HepG2 (cell line): ENCODE measurements around the gene ZNF28.
"Not testable (repeated sequence)": the region's sequence is repeated elsewhere in the genome, so short reads cannot be mapped to it uniquely, and the experiment has no call there.

Experiments
- CHD4 ChIP-seq: fragments of 200-600 bp; sonication (generic); IDR thresholded peaks from 2 replicates; pipeline ENCODE4 v1.7.0; 2017; ENCODE audit warnings: mild to moderate bottlenecking, low read length, borderline replicate concordance
- CREB1 ChIP-seq, 2 experiments: fragments of 450-650 bp in 1 of 2; IDR thresholded peaks; 2 replicates each; pipeline ENCODE4 v1.6.1; 2016 to 2017; ENCODE audit warnings: control low read depth in 1 of 2, mild to moderate bottlenecking in 1 of 2, missing compliant biosample characterization in 1 of 2, missing genetic modification characterization in 1 of 2
- ELK4 ChIP-seq: sonication (generic); formaldehyde crosslinking; IDR thresholded peaks from 2 replicates; pipeline ENCODE4 v1.9.0; 2021; ENCODE audit warnings: missing genetic modification reagents, borderline replicate concordance
- ETS1 ChIP-seq: sonication (generic); formaldehyde crosslinking; IDR thresholded peaks from 2 replicates; pipeline ENCODE4 v1.4.0; 2020; ENCODE audit warnings: missing genetic modification reagents
- EZH2 ChIP-seq: conservative IDR thresholded peaks from 2 replicates; pipeline ENCODE4 v1.6.1; 2012; ENCODE audit warnings: mild to moderate bottlenecking, low read depth, low read length, moderate library complexity
- FOSL1 ChIP-seq: sonication (generic); formaldehyde crosslinking; IDR thresholded peaks from 2 replicates; pipeline ENCODE4 v1.9.0; 2021; ENCODE audit warnings: missing genetic modification reagents, borderline replicate concordance
- MIER2 ChIP-seq: IDR thresholded peaks from 2 replicates; pipeline ENCODE4 v1.6.1; 2016; ENCODE audit warnings: missing biosample characterization, missing genetic modification reagents
- MYC ChIP-seq: sonication (generic); formaldehyde crosslinking; IDR thresholded peaks from 2 replicates; pipeline ENCODE4 v1.9.0; 2021; ENCODE audit warnings: missing genetic modification reagents, borderline replicate concordance
- RARA ChIP-seq: IDR thresholded peaks from 2 replicates; pipeline ENCODE4 v1.6.1; 2016; ENCODE audit warnings: missing genetic modification reagents, missing compliant biosample characterization
- RFX5 ChIP-seq: IDR thresholded peaks from 2 replicates; pipeline ENCODE4 v1.6.1; 2011; ENCODE audit warnings: low read depth, low read length, improper control_type of control experiment
- TFE3 ChIP-seq: IDR thresholded peaks from 2 replicates; pipeline ENCODE4 v1.6.1; 2016
- ZBTB4 ChIP-seq: sonication (generic); formaldehyde crosslinking; IDR thresholded peaks from 2 replicates; pipeline ENCODE4 v1.4.0; 2020; ENCODE audit warnings: missing genetic modification reagents, mild to moderate bottlenecking, borderline replicate concordance
- ZNF263 ChIP-seq: sonication (generic); formaldehyde crosslinking; IDR thresholded peaks from 2 replicates; pipeline ENCODE4 v1.4.0; 2020; ENCODE audit warnings: missing genetic modification reagents
- ZNF382 ChIP-seq: sonication (generic); formaldehyde crosslinking; IDR thresholded peaks from 2 replicates; pipeline ENCODE4 v1.5.0; 2020; ENCODE audit warnings: missing genetic modification reagents, mild to moderate bottlenecking, borderline replicate concordance

- not testable (repeated sequence) for TF ChIP-seq ELK4; RFX5; EZH2; RARA (CRISPR knock-in tag); ETS1 (CRISPR knock-in tag); TFE3; MIER2 (CRISPR knock-in tag); MYC (CRISPR knock-in tag); CHD4; CREB1 (IDR thresholded peaks at IDR 0.05); CREB1 (CRISPR knock-in tag; IDR thresholded peaks at IDR 0.05); FOSL1; ZNF263 (CRISPR knock-in tag); ZNF382 (CRISPR knock-in tag); ZBTB4 (CRISPR knock-in tag)
Measured at GRCh38 chr19:52782864-52783263, 38.6 kb downstream of the ZNF28 start.
